HG03025 (cell line): ENCODE data around the gene MEDAG.

Source experiments
- ATAC-seq: cut with Tn5 transposase; IDR thresholded peaks from one replicate; pipeline ENCODE4 v1.9.1; 2021; ENCODE audit warnings: mild to moderate bottlenecking, moderate library complexity; ENCODE audit not compliant: unreplicated experiment, low FRiP score

The MEDAG gene

GRCh38 chr13:30936971-30937370 lies 30.9 kb downstream of the MEDAG start:
- no peak for ATAC-seq

- no peak for ATAC-seq
Measured at GRCh38 chr13:30943881-30944280, 37.8 kb downstream of the MEDAG start.

DNA sequence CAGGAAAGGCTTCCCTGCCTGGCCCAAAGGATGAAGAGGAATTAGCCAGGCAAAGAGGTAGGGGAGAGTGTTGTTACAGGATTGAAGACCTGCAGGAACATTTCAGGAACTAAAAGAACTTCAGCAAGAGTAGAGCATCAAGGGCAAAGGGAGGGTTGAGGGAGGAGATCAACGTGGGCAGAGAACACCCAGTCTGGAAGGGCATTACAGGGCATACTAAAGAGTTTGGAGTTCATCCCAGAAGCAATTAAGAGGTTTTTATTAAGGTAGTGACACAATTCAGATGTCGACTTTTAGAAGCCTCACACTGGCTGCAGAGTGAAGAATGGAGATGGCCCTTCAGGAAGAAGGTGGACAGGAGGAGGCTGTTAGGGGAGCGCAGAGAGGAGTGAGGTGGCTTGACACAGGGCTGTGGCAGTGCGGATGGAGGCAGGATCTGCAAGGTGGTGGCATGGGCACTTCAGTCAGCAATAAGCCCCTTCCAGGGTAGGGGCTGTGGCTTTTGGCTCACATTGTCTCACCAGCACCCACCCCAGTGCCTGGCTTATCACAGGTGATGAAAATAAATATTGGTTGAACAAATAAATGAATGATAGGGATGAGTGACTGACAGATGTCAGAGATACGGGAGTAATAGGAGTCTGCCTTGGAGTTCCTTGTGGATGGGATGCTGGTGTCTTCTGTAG lies 51.3 kb downstream of the MEDAG start:
- ATAC-seq, result no peak

DNA sequence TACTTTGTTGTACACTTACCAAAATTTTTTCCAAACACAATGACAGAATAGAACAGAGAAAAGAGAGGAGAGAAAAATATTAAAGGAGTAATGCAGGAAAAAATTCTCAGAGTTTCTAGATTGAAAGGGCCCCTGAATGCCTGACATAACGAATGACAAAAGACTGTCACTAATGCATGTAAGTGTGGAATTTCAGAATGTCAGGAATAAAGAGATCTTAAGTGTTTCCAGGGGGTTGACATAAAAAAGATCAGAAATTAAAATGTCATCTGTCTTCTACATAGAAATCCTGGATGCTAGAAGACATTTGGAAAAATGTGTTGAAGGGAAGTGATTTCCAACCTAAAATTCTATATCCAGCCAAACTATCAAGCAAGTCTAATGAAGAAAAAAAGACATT lies 53.6 kb downstream of the MEDAG start:
- no peak for ATAC-seq

DNA sequence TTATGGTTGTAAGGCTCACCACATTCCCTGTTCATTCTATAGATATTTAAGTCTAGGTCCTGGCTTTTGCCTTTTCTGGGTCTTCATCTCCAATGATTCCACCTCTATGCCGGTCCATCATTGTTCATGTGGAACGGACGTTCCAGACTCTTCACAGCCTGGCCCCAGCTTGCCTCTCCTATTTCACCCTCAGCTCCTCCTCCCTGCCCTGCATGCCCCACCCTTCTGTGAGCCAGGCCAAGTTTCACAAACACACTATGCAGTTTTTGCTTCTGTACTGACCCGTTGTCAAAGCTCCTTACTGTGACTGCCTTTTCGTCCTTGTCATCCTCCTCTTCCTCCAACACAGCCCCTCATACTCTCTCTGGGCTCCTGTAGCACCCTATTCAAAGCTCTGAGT lies 57.7 kb downstream of the MEDAG start:
- ATAC-seq, result no peak

GRCh38 chr13:30965380-30965779 lies 59.3 kb downstream of the MEDAG start:
- no peak for ATAC-seq

DNA sequence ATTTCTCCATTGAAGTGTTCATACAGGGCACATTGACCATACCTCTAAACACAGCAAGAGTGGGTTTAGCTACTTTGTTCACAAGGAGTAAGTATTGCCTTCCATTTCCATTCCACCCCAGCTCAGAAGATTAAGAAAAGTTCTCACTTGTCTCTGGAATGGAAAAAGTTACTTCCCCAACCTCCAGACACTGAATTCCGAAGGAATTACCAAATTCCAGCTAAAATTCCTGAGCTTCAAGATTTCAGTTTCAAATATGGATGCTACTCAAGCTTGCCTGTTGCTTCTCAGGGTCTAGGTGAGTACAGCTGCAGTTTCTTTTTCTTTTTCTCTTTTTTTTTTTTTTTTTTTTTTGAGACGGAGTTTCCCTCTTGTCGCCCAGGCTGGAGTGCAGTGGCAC lies 60.0 kb downstream of the MEDAG start:
- ATAC-seq, result no peak

DNA sequence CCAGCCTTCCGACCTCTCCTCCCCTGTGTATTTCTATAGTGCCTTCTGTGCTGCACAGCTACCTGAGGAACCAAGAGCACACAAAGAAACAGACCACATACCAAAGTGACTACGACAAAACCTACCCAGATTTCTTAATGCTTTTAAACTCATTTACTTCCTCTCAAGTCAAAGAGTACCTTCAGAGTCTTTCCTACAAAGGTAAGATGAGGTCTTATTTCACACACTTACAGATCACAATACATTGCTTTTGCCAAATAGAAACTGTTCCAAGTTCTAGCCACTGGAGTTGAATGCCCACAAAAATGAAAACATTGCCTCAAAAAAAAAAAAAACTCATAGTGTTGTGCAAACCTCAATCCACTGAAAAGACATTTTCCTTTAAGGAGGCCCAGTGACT lies 62.8 kb downstream of the MEDAG start:
- no peak for ATAC-seq

DNA sequence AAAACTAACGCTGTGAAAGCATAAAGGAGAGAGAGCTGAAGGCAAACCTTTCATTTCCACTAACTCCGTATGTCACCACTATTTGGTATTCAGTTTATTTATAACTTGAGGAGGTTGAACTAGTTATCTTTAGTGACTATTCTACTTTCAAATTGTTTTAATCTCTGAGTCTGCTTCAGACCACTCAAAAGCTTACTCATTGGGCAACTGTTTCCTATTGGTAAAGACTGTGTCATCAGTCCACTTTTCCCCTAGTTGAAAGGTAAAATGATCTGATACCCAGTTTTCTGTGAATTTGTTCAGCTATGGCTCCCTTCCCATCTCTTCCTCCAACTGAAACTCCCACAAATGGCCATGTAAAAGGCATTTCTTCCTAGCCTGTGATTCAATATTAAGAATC lies 65.5 kb downstream of the MEDAG start:
- no peak for ATAC-seq

- no peak for ATAC-seq
Measured at GRCh38 chr13:30972888-30973377, 66.9 kb downstream of the MEDAG start.

GRCh38 chr13:30974350-30974749 lies 68.3 kb downstream of the MEDAG start:
- no peak for ATAC-seq
